HT1080 (cell line): Measurements from ENCODE around the gene NAAA. TPM values are rescaled to one million over a fixed set of nuclear protein-coding genes. Genes with fewer than 3 reads are reported as not detected.

Experiments used
- total RNA-seq: library from RNA; depleted of rRNA; stranded (reverse); fragments of >200 nt; shearing (Covaris generic); gene quantifications from 2 replicates; pipeline ENCODE4 v1.2.3, GENCODE V29; 2014; rRNA removed

The NAAA gene
- total RNA-seq, 1 experiment from 2014 or later, result 1.4 TPM

Other genes starting within 250 kb of the NAAA start
- gene USO1, start 216.4 kb downstream of the NAAA start, total RNA-seq, result 60.8 and 68.3 TPM in 2 replicates
- not detected in 2 replicates for gene PPEF2, start 38.6 kb downstream of the NAAA start, total RNA-seq
- gene SDAD1, start 49.9 kb upstream of the NAAA start, total RNA-seq, result 33.2 and 37.4 TPM in 2 replicates
- gene CXCL9, start 66.5 kb upstream of the NAAA start, total RNA-seq, result not detected in 2 replicates
- gene CXCL10, start 82.5 kb upstream of the NAAA start, total RNA-seq, result not detected in 2 replicates
- gene CXCL11, start 95.1 kb upstream of the NAAA start, total RNA-seq, result not detected in 2 replicates
- not detected in 2 replicates for gene ART3, start 133.7 kb upstream of the NAAA start, total RNA-seq
- gene NUP54, start 207.4 kb upstream of the NAAA start, total RNA-seq, result 59.5 and 63.9 TPM in 2 replicates